ENCODE data around the gene HMGCR. TPM values are rescaled to one million over a fixed set of nuclear protein-coding genes. Genes with fewer than 3 reads are reported as not detected.

The HMGCR gene
- total RNA-seq, 1 experiment from 2014 or later: 137 TPM

DNA sequence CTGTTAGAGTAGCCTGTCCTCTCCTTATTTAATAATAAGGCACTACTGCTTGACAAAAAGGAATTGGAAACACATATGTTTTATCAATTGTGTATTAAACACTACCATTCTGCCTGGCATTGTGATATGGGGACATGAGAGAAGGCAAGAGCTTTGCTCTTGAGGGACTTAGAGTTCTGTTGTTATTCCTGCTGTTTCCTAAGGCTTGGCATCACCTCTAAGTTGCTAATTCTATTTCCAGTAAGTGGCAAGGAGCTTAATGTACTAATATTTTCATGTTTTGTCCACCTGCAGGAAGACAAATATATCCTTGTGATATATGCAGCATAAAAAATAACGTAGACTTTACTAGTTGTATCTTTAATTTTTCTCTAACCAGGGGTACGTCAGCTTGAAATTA lies 12.6 kb downstream of the HMGCR start:
- peaks cover 86% of the 10 kb centered on the region for H3K36me3 Mint-ChIP-seq
- POLR2A ChIA-PET: interaction anchor here (0.8 kb wide), 1 partner anchor 11 kb away, joined by 6 read pairs; no protein-coding TSS in a partner anchor
- CTCF ChIA-PET: interaction anchor here (1.2 kb wide), 1 partner anchor 16 kb away, joined by 3 read pairs; no protein-coding TSS in a partner anchor
- TF ChIP-seq OVOL2 (CRISPR knock-in tag; IDR thresholded peaks at IDR 0.05; ENCODE audit: borderline replicate concordance): no peak
- TF ChIP-seq, protein P1, sequence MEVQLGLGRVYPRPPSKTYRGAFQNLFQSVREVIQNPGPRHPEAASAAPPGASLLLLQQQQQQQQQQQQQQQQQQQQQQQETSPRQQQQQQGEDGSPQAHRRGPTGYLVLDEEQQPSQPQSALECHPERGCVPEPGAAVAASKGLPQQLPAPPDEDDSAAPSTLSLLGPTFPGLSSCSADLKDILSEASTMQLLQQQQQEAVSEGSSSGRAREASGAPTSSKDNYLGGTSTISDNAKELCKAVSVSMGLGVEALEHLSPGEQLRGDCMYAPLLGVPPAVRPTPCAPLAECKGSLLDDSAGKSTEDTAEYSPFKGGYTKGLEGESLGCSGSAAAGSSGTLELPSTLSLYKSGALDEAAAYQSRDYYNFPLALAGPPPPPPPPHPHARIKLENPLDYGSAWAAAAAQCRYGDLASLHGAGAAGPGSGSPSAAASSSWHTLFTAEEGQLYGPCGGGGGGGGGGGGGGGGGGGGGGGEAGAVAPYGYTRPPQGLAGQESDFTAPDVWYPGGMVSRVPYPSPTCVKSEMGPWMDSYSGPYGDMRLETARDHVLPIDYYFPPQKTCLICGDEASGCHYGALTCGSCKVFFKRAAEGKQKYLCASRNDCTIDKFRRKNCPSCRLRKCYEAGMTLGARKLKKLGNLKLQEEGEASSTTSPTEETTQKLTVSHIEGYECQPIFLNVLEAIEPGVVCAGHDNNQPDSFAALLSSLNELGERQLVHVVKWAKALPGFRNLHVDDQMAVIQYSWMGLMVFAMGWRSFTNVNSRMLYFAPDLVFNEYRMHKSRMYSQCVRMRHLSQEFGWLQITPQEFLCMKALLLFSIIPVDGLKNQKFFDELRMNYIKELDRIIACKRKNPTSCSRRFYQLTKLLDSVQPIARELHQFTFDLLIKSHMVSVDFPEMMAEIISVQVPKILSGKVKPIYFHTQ (CRISPR knock-in tag; IDR thresholded peaks at IDR 0.05): no peak
- TF ChIP-seq ZNF138 (CRISPR knock-in tag; conservative IDR thresholded peaks at IDR 0.05): no peak
- TF ChIP-seq MXD4 (CRISPR knock-in tag; IDR thresholded peaks at IDR 0.05; ENCODE audit: borderline replicate concordance): no peak
- TF ChIP-seq, protein P2, sequence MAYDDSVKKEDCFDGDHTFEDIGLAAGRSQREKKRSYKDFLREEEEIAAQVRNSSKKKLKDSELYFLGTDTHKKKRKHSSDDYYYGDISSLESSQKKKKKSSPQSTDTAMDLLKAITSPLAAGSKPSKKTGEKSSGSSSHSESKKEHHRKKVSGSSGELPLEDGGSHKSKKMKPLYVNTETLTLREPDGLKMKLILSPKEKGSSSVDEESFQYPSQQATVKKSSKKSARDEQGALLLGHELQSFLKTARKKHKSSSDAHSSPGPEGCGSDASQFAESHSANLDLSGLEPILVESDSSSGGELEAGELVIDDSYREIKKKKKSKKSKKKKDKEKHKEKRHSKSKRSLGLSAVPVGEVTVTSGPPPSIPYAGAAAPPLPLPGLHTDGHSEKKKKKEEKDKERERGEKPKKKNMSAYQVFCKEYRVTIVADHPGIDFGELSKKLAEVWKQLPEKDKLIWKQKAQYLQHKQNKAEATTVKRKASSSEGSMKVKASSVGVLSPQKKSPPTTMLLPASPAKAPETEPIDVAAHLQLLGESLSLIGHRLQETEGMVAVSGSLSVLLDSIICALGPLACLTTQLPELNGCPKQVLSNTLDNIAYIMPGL (CRISPR knock-in tag; IDR thresholded peaks at IDR 0.05): no peak
- TF ChIP-seq TP53 (CRISPR knock-in tag; IDR thresholded peaks at IDR 0.05): no peak
- no peak for TF ChIP-seq TEAD4 (CRISPR knock-in tag; IDR thresholded peaks at IDR 0.05)
- TF ChIP-seq CREB1 (CRISPR knock-in tag; IDR thresholded peaks at IDR 0.05): no peak
- DNase-seq (ENCODE audit: low spot score): no peak
- H3K27me3 Mint-ChIP-seq (ENCODE audit: low read depth): no peaks in the 10 kb centered on the region
- no peak overlapping the region for H3K27ac Mint-ChIP-seq
- no peak overlapping the region for H3K4me3 Mint-ChIP-seq
- no peaks in the 10 kb centered on the region for H3K9me3 Mint-ChIP-seq
- ATAC-seq: no peak
- no peaks in the 10 kb centered on the region for H3K4me1 Mint-ChIP-seq

DNA sequence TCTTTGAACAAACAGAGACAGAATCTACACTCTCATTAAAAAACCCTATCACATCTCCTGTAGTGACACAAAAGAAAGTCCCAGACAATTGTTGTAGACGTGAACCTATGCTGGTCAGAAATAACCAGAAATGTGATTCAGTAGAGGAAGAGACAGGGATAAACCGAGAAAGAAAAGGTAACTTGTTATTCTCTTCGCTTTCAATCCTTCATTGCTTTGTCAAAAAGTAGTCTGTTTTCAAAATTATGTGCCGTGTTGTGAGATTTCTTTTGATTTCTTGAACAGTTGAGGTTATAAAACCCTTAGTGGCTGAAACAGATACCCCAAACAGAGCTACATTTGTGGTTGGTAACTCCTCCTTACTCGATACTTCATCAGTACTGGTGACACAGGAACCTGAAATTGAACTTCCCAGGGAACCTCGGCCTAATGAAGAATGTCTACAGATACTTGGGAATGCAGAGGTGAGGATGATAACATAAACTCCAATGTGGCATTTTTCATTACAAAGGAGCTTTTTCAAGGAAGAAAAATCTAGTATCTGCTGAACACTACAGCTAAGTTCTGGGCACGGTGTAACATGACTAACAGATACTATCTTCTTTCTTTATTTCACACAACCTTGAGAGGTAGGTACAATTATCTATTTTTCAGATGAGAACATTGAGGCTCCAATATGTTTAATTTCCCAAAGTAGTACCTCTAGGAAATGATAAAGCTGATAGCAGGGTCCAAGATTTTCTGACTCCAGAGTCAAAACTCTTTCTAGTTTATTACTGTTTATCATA lies 14.3 kb downstream of the HMGCR start:
- H3K27ac Mint-ChIP-seq: no peak overlapping the region
- ChIA-PET POLR2A (no interaction called here), CTCF (no interaction called here)
- H3K4me3 Mint-ChIP-seq: no peak overlapping the region
- no peaks in the 10 kb centered on the region for H3K4me1 Mint-ChIP-seq
- H3K36me3 Mint-ChIP-seq: peaks cover 84% of the 10 kb centered on the region
- TF ChIP-seq, protein P3, sequence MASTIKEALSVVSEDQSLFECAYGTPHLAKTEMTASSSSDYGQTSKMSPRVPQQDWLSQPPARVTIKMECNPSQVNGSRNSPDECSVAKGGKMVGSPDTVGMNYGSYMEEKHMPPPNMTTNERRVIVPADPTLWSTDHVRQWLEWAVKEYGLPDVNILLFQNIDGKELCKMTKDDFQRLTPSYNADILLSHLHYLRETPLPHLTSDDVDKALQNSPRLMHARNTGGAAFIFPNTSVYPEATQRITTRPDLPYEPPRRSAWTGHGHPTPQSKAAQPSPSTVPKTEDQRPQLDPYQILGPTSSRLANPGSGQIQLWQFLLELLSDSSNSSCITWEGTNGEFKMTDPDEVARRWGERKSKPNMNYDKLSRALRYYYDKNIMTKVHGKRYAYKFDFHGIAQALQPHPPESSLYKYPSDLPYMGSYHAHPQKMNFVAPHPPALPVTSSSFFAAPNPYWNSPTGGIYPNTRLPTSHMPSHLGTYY (CRISPR knock-in tag; IDR thresholded peaks at IDR 0.05): no peak
- TF ChIP-seq, protein P4, sequence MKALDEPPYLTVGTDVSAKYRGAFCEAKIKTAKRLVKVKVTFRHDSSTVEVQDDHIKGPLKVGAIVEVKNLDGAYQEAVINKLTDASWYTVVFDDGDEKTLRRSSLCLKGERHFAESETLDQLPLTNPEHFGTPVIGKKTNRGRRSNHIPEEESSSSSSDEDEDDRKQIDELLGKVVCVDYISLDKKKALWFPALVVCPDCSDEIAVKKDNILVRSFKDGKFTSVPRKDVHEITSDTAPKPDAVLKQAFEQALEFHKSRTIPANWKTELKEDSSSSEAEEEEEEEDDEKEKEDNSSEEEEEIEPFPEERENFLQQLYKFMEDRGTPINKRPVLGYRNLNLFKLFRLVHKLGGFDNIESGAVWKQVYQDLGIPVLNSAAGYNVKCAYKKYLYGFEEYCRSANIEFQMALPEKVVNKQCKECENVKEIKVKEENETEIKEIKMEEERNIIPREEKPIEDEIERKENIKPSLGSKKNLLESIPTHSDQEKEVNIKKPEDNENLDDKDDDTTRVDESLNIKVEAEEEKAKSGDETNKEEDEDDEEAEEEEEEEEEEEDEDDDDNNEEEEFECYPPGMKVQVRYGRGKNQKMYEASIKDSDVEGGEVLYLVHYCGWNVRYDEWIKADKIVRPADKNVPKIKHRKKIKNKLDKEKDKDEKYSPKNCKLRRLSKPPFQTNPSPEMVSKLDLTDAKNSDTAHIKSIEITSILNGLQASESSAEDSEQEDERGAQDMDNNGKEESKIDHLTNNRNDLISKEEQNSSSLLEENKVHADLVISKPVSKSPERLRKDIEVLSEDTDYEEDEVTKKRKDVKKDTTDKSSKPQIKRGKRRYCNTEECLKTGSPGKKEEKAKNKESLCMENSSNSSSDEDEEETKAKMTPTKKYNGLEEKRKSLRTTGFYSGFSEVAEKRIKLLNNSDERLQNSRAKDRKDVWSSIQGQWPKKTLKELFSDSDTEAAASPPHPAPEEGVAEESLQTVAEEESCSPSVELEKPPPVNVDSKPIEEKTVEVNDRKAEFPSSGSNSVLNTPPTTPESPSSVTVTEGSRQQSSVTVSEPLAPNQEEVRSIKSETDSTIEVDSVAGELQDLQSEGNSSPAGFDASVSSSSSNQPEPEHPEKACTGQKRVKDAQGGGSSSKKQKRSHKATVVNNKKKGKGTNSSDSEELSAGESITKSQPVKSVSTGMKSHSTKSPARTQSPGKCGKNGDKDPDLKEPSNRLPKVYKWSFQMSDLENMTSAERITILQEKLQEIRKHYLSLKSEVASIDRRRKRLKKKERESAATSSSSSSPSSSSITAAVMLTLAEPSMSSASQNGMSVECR (CRISPR knock-in tag; IDR thresholded peaks at IDR 0.05; ENCODE audit: borderline replicate concordance): no peak
- TF ChIP-seq ZNF416 (CRISPR knock-in tag; IDR thresholded peaks at IDR 0.05): no peak
- TF ChIP-seq TEAD4 (CRISPR knock-in tag; IDR thresholded peaks at IDR 0.05): no peak
- TF ChIP-seq, protein P5, sequence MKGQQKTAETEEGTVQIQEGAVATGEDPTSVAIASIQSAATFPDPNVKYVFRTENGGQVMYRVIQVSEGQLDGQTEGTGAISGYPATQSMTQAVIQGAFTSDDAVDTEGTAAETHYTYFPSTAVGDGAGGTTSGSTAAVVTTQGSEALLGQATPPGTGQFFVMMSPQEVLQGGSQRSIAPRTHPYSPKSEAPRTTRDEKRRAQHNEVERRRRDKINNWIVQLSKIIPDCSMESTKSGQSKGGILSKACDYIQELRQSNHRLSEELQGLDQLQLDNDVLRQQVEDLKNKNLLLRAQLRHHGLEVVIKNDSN (CRISPR knock-in tag; IDR thresholded peaks at IDR 0.05): no peak
- TF ChIP-seq, protein P6, sequence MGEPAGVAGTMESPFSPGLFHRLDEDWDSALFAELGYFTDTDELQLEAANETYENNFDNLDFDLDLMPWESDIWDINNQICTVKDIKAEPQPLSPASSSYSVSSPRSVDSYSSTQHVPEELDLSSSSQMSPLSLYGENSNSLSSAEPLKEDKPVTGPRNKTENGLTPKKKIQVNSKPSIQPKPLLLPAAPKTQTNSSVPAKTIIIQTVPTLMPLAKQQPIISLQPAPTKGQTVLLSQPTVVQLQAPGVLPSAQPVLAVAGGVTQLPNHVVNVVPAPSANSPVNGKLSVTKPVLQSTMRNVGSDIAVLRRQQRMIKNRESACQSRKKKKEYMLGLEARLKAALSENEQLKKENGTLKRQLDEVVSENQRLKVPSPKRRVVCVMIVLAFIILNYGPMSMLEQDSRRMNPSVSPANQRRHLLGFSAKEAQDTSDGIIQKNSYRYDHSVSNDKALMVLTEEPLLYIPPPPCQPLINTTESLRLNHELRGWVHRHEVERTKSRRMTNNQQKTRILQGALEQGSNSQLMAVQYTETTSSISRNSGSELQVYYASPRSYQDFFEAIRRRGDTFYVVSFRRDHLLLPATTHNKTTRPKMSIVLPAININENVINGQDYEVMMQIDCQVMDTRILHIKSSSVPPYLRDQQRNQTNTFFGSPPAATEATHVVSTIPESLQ (CRISPR knock-in tag; IDR thresholded peaks at IDR 0.05): no peak
- TF ChIP-seq, protein P7, sequence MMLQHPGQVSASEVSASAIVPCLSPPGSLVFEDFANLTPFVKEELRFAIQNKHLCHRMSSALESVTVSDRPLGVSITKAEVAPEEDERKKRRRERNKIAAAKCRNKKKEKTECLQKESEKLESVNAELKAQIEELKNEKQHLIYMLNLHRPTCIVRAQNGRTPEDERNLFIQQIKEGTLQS (CRISPR knock-in tag; conservative IDR thresholded peaks at IDR 0.05): no peak
- ATAC-seq (no peak), DNase-seq (ENCODE audit: low spot score) (no peak)
- H3K9me3 Mint-ChIP-seq: no peaks in the 10 kb centered on the region
- H3K27me3 Mint-ChIP-seq (ENCODE audit: low read depth): no peaks in the 10 kb centered on the region

Data from WTC11 (cell line).